Mesothelial cell of epicardium (in vitro differentiated cells): ENCODE data around the gene FTO. TPM values are rescaled to one million over a fixed set of nuclear protein-coding genes. Genes with fewer than 3 reads are reported as not detected.

Source experiments
- DNase-seq, 2 experiments: peaks; one replicate each; pipeline ENCODE4 v3.0.0; 2021; ENCODE audit warnings: low spot score in 2 of 2; ENCODE audit not compliant: unreplicated experiment in 2 of 2
- H3K27ac Mint-ChIP-seq: 2 replicates; pipeline ENCODE4 v1.8.0; 2021; ENCODE audit warnings: mixed read lengths
- H3K27me3 Mint-ChIP-seq: 2 replicates; pipeline ENCODE4 v1.8.0; 2021; ENCODE audit warnings: low read depth, mixed read lengths
- H3K36me3 Mint-ChIP-seq: 2 replicates; pipeline ENCODE4 v1.8.0; 2021; ENCODE audit warnings: mixed read lengths
- H3K4me1 Mint-ChIP-seq: 2 replicates; pipeline ENCODE4 v1.8.0; 2021; ENCODE audit warnings: mixed read lengths
- H3K4me3 Mint-ChIP-seq: 2 replicates; pipeline ENCODE4 v1.8.0; 2021; ENCODE audit warnings: mild to moderate bottlenecking, moderate library complexity, mixed read lengths
- H3K9me3 Mint-ChIP-seq: 2 replicates; pipeline ENCODE4 v1.8.0; 2021; ENCODE audit warnings: mixed read lengths
- total RNA-seq: library from RNA; stranded (reverse); gene quantifications from 3 replicates; pipeline ENCODE4 v1.2.1, GENCODE V29; 2021
- TF ChIP-seq, protein P1 (sequence below): fragments of 200-600 bp; sonication (generic); IDR thresholded peaks from one replicate; pipeline ENCODE4 v1.5.0; 2021; ENCODE audit warnings: antibody characterized with exemption; ENCODE audit not compliant: unreplicated experiment

Gene FTO
- total RNA-seq, 1 donor from 2014 or later: 103 TPM

DNA sequence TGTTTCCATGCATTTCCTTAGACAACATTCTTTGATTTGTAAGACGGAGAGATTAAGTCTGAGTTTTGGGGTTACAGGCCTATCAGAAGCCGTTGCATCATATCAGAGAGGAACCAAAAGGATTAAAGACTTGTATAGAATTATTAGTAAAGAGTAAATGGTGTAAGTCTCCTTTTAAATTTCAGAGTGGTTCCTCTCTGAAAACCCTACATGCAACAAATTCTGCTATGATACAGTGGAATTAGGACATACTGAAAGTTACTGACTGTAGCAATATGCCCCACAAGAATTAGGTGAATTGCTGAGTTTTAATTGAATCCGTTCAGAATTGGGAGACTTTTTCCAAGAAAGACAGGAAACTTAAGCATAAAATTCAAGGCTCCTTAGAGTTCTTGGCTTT lies 221.6 kb downstream of the FTO start:
- peak overlapping the region; percentile 74 for H3K27ac Mint-ChIP-seq
- H3K4me1 Mint-ChIP-seq: peaks cover 48% of the 10 kb centered on the region
- H3K9me3 Mint-ChIP-seq: peaks cover 7% of the 10 kb centered on the region
- no peak overlapping the region for H3K4me3 Mint-ChIP-seq
- TF ChIP-seq, protein P1, sequence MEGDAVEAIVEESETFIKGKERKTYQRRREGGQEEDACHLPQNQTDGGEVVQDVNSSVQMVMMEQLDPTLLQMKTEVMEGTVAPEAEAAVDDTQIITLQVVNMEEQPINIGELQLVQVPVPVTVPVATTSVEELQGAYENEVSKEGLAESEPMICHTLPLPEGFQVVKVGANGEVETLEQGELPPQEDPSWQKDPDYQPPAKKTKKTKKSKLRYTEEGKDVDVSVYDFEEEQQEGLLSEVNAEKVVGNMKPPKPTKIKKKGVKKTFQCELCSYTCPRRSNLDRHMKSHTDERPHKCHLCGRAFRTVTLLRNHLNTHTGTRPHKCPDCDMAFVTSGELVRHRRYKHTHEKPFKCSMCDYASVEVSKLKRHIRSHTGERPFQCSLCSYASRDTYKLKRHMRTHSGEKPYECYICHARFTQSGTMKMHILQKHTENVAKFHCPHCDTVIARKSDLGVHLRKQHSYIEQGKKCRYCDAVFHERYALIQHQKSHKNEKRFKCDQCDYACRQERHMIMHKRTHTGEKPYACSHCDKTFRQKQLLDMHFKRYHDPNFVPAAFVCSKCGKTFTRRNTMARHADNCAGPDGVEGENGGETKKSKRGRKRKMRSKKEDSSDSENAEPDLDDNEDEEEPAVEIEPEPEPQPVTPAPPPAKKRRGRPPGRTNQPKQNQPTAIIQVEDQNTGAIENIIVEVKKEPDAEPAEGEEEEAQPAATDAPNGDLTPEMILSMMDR: no peak
- H3K36me3 Mint-ChIP-seq: no peaks in the 10 kb centered on the region
- DNase-seq: no peak
- no peaks in the 10 kb centered on the region for H3K27me3 Mint-ChIP-seq

DNA sequence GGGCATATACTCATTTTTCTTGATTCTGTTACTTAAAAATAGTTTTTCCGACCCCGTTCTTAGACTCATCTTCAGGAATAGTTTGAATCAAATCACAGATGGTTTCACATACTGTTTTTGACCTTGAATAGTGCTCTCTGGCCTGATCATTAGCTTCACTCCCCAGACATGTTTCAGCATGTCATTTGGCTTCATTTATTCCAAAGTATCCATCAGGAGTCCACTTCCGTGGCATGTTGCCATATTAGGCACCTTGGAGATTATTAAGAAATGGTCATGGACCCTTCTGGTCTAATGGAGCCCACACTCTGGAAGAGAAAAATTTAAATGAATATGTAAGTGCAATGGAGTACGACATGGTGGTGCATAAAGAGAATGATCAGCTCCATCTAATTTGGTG lies 222.3 kb downstream of the FTO start:
- DNase-seq: no peak
- TF ChIP-seq, protein P1: no peak
- Mint-ChIP-seq H3K27ac (no peak overlapping the region), H3K36me3 (peaks cover 1% of the 10 kb centered on the region), H3K4me3 (no peak overlapping the region), H3K4me1 (peaks cover 44% of the 10 kb centered on the region), H3K27me3 (no peaks in the 10 kb centered on the region), H3K9me3 (peaks cover 7% of the 10 kb centered on the region)

DNA sequence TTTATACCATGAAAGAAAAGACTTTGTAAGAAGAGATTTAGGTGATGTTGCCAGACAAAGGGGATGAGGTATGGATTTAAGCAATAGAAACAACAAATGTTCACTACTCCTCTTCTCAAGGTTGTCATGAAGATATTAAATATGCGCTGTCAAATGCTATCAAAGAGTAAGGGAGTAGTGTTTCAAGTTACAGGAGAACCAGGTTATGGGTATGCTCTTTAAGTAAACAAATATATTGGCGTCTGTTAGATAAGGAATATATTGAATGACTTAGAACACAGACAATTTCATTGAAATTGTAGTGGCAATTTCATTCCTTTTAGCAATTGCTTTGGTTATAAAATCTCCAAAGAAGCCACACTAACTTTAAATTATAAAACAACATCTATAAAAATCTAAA lies 229.0 kb downstream of the FTO start:
- TF ChIP-seq, protein P1: no peak
- H3K9me3 Mint-ChIP-seq: peaks cover 7% of the 10 kb centered on the region
- H3K27me3 Mint-ChIP-seq: no peaks in the 10 kb centered on the region
- peaks cover 47% of the 10 kb centered on the region for H3K4me1 Mint-ChIP-seq
- peak overlapping the region; percentile 41 for H3K27ac Mint-ChIP-seq
- no peak overlapping the region for H3K4me3 Mint-ChIP-seq
- no peak for DNase-seq
- peaks cover 6% of the 10 kb centered on the region for H3K36me3 Mint-ChIP-seq

DNA sequence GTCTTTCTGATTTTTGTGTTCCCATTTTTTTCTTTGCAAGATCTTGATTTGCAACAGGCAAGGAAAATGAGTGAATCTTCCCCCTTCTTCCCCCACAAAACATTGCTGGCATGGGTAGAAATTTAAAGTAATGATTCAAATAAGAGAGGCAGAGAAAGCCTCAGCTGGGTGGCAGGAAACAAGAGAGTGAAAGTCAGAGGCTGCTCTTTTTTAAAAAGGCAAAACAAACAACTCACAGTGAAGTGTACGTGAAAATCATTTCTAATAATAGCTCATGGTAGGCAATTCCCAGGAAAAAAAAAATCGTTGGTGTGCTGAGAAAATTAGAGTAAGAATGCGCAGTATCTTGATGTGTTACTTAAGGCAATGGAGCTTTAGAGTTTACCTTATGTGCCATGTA lies 229.5 kb downstream of the FTO start:
- TF ChIP-seq, protein P1: no peak
- Mint-ChIP-seq H3K36me3 (peaks cover 8% of the 10 kb centered on the region), H3K9me3 (peaks cover 7% of the 10 kb centered on the region), H3K27ac (peak overlapping the region; percentile 60), H3K27me3 (no peaks in the 10 kb centered on the region), H3K4me3 (no peak overlapping the region), H3K4me1 (peaks cover 47% of the 10 kb centered on the region)
- no peak for DNase-seq

DNA sequence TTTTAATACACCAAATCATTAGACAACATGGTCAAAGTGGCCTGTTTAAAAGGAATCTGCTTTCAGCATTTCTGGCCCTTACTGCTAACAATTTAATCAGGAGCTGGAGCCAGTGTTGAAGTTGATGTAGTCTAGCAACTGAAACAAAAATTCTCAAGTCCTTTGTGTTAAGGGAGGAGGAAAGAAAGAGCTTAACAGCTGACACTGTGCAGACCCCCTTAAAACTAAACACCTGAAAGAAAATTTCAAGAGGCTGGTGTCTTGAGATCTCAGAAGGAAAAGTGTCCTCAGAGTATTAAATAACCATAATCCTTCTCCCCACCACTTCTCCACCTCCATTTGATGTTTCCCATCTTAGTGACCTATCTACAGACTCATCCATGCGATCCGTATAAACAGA lies 232.1 kb downstream of the FTO start:
- no peak for DNase-seq
- H3K4me3 Mint-ChIP-seq: no peak overlapping the region
- peaks cover 21% of the 10 kb centered on the region for H3K36me3 Mint-ChIP-seq
- H3K27ac Mint-ChIP-seq: peak overlapping the region; percentile 78
- TF ChIP-seq, protein P1: no peak
- H3K4me1 Mint-ChIP-seq: peaks cover 45% of the 10 kb centered on the region
- peaks cover 10% of the 10 kb centered on the region for H3K9me3 Mint-ChIP-seq
- H3K27me3 Mint-ChIP-seq: no peaks in the 10 kb centered on the region

DNA sequence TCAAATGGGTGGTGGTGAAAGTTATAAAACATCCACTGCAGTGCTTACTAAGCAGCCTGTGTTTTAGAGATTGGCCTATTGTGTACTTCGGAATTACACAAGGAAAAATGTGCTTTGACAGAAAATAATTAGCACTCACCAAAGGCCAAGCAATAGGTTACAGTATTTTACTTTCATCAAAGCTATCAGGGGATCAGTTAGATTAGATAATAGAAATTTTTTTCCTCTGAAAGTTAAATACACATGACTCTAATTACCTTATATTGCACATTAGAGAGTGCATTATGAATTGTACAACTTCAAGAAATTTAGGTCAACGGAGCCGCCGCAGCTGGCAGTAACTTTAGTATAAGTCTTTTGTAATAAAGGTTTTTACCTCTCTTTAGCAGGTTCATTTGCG lies 232.6 kb downstream of the FTO start:
- Mint-ChIP-seq H3K4me3 (no peak overlapping the region), H3K27me3 (no peaks in the 10 kb centered on the region), H3K4me1 (peaks cover 45% of the 10 kb centered on the region), H3K36me3 (peaks cover 22% of the 10 kb centered on the region), H3K27ac (peak overlapping the region; percentile 78), H3K9me3 (peaks cover 10% of the 10 kb centered on the region)
- no peak for DNase-seq
- TF ChIP-seq, protein P1: no peak
